Measurements from ENCODE around the gene C2. TPM values are rescaled to one million over a fixed set of nuclear protein-coding genes. Genes with fewer than 3 reads are reported as not detected.
A peak's percentile ranks its signal among the peaks of the same experiment; 100 is the strongest.

The C2 gene
- total RNA-seq (4.0 TPM), polyA plus RNA-seq (10.0 TPM)

- 64% methylated on average over 11 of the region's 11 CpGs for WGBS
- no peaks in the 10 kb centered on the region for H3K36me3 ChIP-seq (ENCODE audit: insufficient read depth)
- H3K4me3 ChIP-seq (ENCODE audit: low read depth, low read length) = no peak within 1 kb of the TSS
- H3K4me1 ChIP-seq (ENCODE audit: insufficient read depth) = no peaks in the 10 kb centered on the region
- DNase-seq (ENCODE audit: extremely low spot score) = no peak
- no peak within 1 kb of the TSS for H3K27ac ChIP-seq (ENCODE audit: low read depth)
Observed at GRCh38 chr6:31927242-31927862, at the start of gene C2. C2 (plus strand) TSS chr6:31927717; CDS start chr6:31927753, 36 bp downstream.

- Histone ChIP-seq H3K27ac (ENCODE audit: low read depth) (peak overlapping the region; percentile 44), H3K4me3 (ENCODE audit: low read depth, low read length) (no peak overlapping the region), H3K36me3 (ENCODE audit: insufficient read depth) (peaks cover 6% of the 10 kb centered on the region), H3K4me1 (ENCODE audit: insufficient read depth) (no peaks in the 10 kb centered on the region)
- WGBS = 72% methylated on average over 3 of the region's 3 CpGs
- no peak for DNase-seq (ENCODE audit: extremely low spot score)
Observed at GRCh38 chr6:31878222-31878621, 49.3 kb upstream of the C2 start.

- 43% methylated on average over 18 of the region's 18 CpGs for WGBS
- no peak for DNase-seq (ENCODE audit: extremely low spot score)
- H3K4me3 ChIP-seq (ENCODE audit: low read depth, low read length) = no peak within 1 kb of the TSS
- H3K4me1 ChIP-seq (ENCODE audit: insufficient read depth) = no peaks in the 10 kb centered on the region
- H3K27ac ChIP-seq (ENCODE audit: low read depth) = peak within 1 kb of the TSS; percentile 44
- peaks cover 6% of the 10 kb centered on the region for H3K36me3 ChIP-seq (ENCODE audit: insufficient read depth)
Observed at GRCh38 chr6:31878726-31879125, 48.8 kb upstream of the C2 start, which contains the start of gene SLC44A4. SLC44A4 (minus strand) TSS chr6:31878997; CDS start chr6:31878980, 17 bp downstream.

GRCh38 chr6:31879143-31879542 is 48.4 kb upstream of the C2 start:
- Histone ChIP-seq H3K4me3 (ENCODE audit: low read depth, low read length) (no peak overlapping the region), H3K27ac (ENCODE audit: low read depth) (no peak overlapping the region), H3K36me3 (ENCODE audit: insufficient read depth) (peaks cover 6% of the 10 kb centered on the region), H3K4me1 (ENCODE audit: insufficient read depth) (no peaks in the 10 kb centered on the region)
- 68% methylated on average over 13 of the region's 13 CpGs for WGBS
- DNase-seq (ENCODE audit: extremely low spot score) = no peak

- Histone ChIP-seq H3K27ac (ENCODE audit: low read depth) (no peak overlapping the region), H3K36me3 (ENCODE audit: insufficient read depth) (peaks cover 6% of the 10 kb centered on the region), H3K4me3 (ENCODE audit: low read depth, low read length) (no peak overlapping the region), H3K4me1 (ENCODE audit: insufficient read depth) (no peaks in the 10 kb centered on the region)
- DNase-seq (ENCODE audit: extremely low spot score) = no peak
- 67% methylated on average over 10 of the region's 10 CpGs for WGBS
Observed at GRCh38 chr6:31879901-31880300, 47.6 kb upstream of the C2 start.

GRCh38 chr6:31880616-31881015 is 46.9 kb upstream of the C2 start:
- Histone ChIP-seq H3K4me3 (ENCODE audit: low read depth, low read length) (no peak overlapping the region), H3K27ac (ENCODE audit: low read depth) (no peak overlapping the region), H3K36me3 (ENCODE audit: insufficient read depth) (peaks cover 6% of the 10 kb centered on the region), H3K4me1 (ENCODE audit: insufficient read depth) (no peaks in the 10 kb centered on the region)
- WGBS = 86% methylated on average over 10 of the region's 10 CpGs
- no peak for DNase-seq (ENCODE audit: extremely low spot score)

GRCh38 chr6:31881136-31881859 is 46.2 kb upstream of the C2 start:
- DNase-seq (ENCODE audit: extremely low spot score) = no peak
- Histone ChIP-seq H3K27ac (ENCODE audit: low read depth) (no peak overlapping the region), H3K4me3 (ENCODE audit: low read depth, low read length) (no peak overlapping the region), H3K4me1 (ENCODE audit: insufficient read depth) (no peaks in the 10 kb centered on the region), H3K36me3 (ENCODE audit: insufficient read depth) (peaks cover 6% of the 10 kb centered on the region)
- 83% methylated on average over 9 of the region's 9 CpGs for WGBS

- DNase-seq (ENCODE audit: extremely low spot score) = no peak
- H3K36me3 ChIP-seq (ENCODE audit: insufficient read depth) = peaks cover 6% of the 10 kb centered on the region
- H3K27ac ChIP-seq (ENCODE audit: low read depth) = no peak overlapping the region
- 96% methylated on average over 5 of the region's 6 CpGs for WGBS
- no peak overlapping the region for H3K4me3 ChIP-seq (ENCODE audit: low read depth, low read length)
- no peaks in the 10 kb centered on the region for H3K4me1 ChIP-seq (ENCODE audit: insufficient read depth)
Observed at GRCh38 chr6:31882344-31882743, 45.2 kb upstream of the C2 start.

GRCh38 chr6:31883676-31884075 is 43.8 kb upstream of the C2 start:
- Histone ChIP-seq H3K4me3 (ENCODE audit: low read depth, low read length) (no peak overlapping the region), H3K4me1 (ENCODE audit: insufficient read depth) (no peaks in the 10 kb centered on the region), H3K27ac (ENCODE audit: low read depth) (no peak overlapping the region), H3K36me3 (ENCODE audit: insufficient read depth) (peaks cover 10% of the 10 kb centered on the region)
- DNase-seq (ENCODE audit: extremely low spot score) = no peak
- 90% methylated on average over 12 of the region's 12 CpGs for WGBS

GRCh38 chr6:31884528-31885035 is 42.9 kb upstream of the C2 start:
- 95% methylated on average over 22 of the region's 22 CpGs for WGBS
- no peak for DNase-seq (ENCODE audit: extremely low spot score)
- Histone ChIP-seq H3K36me3 (ENCODE audit: insufficient read depth) (peaks cover 12% of the 10 kb centered on the region), H3K4me3 (ENCODE audit: low read depth, low read length) (no peak overlapping the region), H3K4me1 (ENCODE audit: insufficient read depth) (no peaks in the 10 kb centered on the region), H3K27ac (ENCODE audit: low read depth) (no peak overlapping the region)

- Histone ChIP-seq H3K27ac (ENCODE audit: low read depth) (no peak overlapping the region), H3K36me3 (ENCODE audit: insufficient read depth) (peaks cover 10% of the 10 kb centered on the region), H3K4me1 (ENCODE audit: insufficient read depth) (no peaks in the 10 kb centered on the region), H3K4me3 (ENCODE audit: low read depth, low read length) (no peak overlapping the region)
- WGBS = 87% methylated on average over 18 of the region's 18 CpGs
- no peak for DNase-seq (ENCODE audit: extremely low spot score)
Observed at GRCh38 chr6:31886541-31886991, 41.0 kb upstream of the C2 start.

- DNase-seq (ENCODE audit: extremely low spot score) = no peak
- no peaks in the 10 kb centered on the region for H3K4me1 ChIP-seq (ENCODE audit: insufficient read depth)
- H3K27ac ChIP-seq (ENCODE audit: low read depth) = no peak overlapping the region
- 91% methylated on average over 19 of the region's 19 CpGs for WGBS
- peaks cover 10% of the 10 kb centered on the region for H3K36me3 ChIP-seq (ENCODE audit: insufficient read depth)
- H3K4me3 ChIP-seq (ENCODE audit: low read depth, low read length) = no peak overlapping the region
Observed at GRCh38 chr6:31887173-31888007, 40.1 kb upstream of the C2 start.
